OCI-LY7 (cell line): ENCODE measurements around the gene MIPEP. TPM values are rescaled to one million over a fixed set of nuclear protein-coding genes. Genes with fewer than 3 reads are reported as not detected.
"Not testable (repeated sequence)": the region's sequence is repeated elsewhere in the genome, so short reads cannot be mapped to it uniquely, and the experiment has no call there.

Source experiments
- BruUV-seq: library from RNA; stranded (reverse); fragments of 400-500 nt; replicated peaks from 2 replicates; lab custom pipeline; 2021; lab: Mats Ljungman, UMichigan
- CTCF ChIA-PET: fragments of 300-600 bp; sonication (Branson Sonifier 250); formaldehyde crosslinking; loops from one replicate; lab custom pipeline; 2022; ENCODE audit warnings: antibody characterized with exemption; ENCODE audit not compliant: unreplicated experiment; lab: Charles Lee
- POLR2A ChIA-PET: fragments of 300-600 bp; sonication (Branson Sonifier 250); formaldehyde crosslinking; loops from one replicate; lab custom pipeline; 2022; ENCODE audit warnings: antibody characterized with exemption; lab: Charles Lee
- DNase-seq: peaks from one replicate; pipeline ENCODE4 v3.0.0-alpha.2; 2015; ENCODE audit warnings: low spot score
- H2AFZ ChIP-seq: fragments of 200-600 bp; sonication (generic), shearing (Covaris generic); 2 replicates; pipeline ENCODE4 v1.6.1; 2014; ENCODE audit warnings: mild to moderate bottlenecking, antibody characterized with exemption, low read length, moderate library complexity
- H3K27ac ChIP-seq: fragments of 200-600 bp; sonication (generic); 2 replicates; pipeline ENCODE4 v1.5.1; 2014; ENCODE audit warnings: mixed run types, low read depth, mild to moderate bottlenecking, moderate library complexity, low read length, inconsistent platforms; ENCODE audit not compliant: poor library complexity, severe bottlenecking
- H3K36me3 ChIP-seq: fragments of 200-600 bp; sonication (generic); 2 replicates; pipeline ENCODE4 v1.6.1; 2014; ENCODE audit warnings: mild to moderate bottlenecking, antibody characterized with exemption, low read length, moderate library complexity, mixed read lengths; ENCODE audit not compliant: insufficient read depth
- H3K4me1 ChIP-seq: fragments of 200-600 bp; sonication (generic); 2 replicates; pipeline ENCODE4 v1.5.1; 2014; ENCODE audit warnings: mild to moderate bottlenecking, low read length; ENCODE audit not compliant: insufficient read depth, poor library complexity, severe bottlenecking
- H3K4me2 ChIP-seq: fragments of 200-600 bp; sonication (generic); 2 replicates; pipeline ENCODE4 v1.6.1; 2014; ENCODE audit warnings: mild to moderate bottlenecking, low read length
- H3K4me3 ChIP-seq: fragments of 200-600 bp; sonication (generic); 2 replicates; pipeline ENCODE4 v1.5.1; 2014; ENCODE audit warnings: mild to moderate bottlenecking, low read depth, low read length; ENCODE audit not compliant: poor library complexity, severe bottlenecking
- H3K79me2 ChIP-seq: fragments of 200-600 bp; sonication (generic); 2 replicates; pipeline ENCODE4 v1.6.1; 2016; ENCODE audit warnings: low read depth, mild to moderate bottlenecking, low read length, moderate library complexity, mixed read lengths; ENCODE audit not compliant: insufficient read depth
- H3K9me2 ChIP-seq: fragments of 200-600 bp; sonication (generic); 2 replicates; pipeline ENCODE4 v1.6.1; 2016; ENCODE audit warnings: mild to moderate bottlenecking, low read length, mixed read lengths; ENCODE audit not compliant: insufficient read depth
- H3K9me3 ChIP-seq: fragments of 200-600 bp; sonication (generic); 2 replicates; pipeline ENCODE4 v1.6.1; 2014; ENCODE audit warnings: mild to moderate bottlenecking, mixed run types, low read length, mixed read lengths
- H4K20me1 ChIP-seq: fragments of 200-600 bp; sonication (generic); 2 replicates; pipeline ENCODE4 v1.6.1; 2014; ENCODE audit warnings: mild to moderate bottlenecking, antibody characterized with exemption, low read length, moderate library complexity, mixed read lengths; ENCODE audit not compliant: insufficient read depth
- CTCF ChIP-seq: fragments of 200-600 bp; sonication (generic); conservative IDR thresholded peaks from 2 replicates; pipeline ENCODE4 v1.5.1; 2014; ENCODE audit warnings: mild to moderate bottlenecking, antibody characterized with exemption, low read length, moderate library complexity, mixed read lengths
- EZH2phosphoT487 ChIP-seq: fragments of 200-600 bp; sonication (generic); IDR thresholded peaks from 2 replicates; pipeline ENCODE4 v1.6.1; 2018; ENCODE audit warnings: low read depth, borderline replicate concordance, mild to moderate bottlenecking, mixed run types, antibody characterized with exemption, low read length, moderate library complexity, mixed read lengths
- intact Hi-C: fragments of 100-400 bp; cut with micrococcal nuclease; formaldehyde crosslinking; loops from one replicate; pipeline ENCODE4 v1.10.0; 2022; ENCODE audit not compliant: unreplicated experiment
- total RNA-seq, 2 experiments: library from RNA; depleted of rRNA in 1 of 2; stranded (reverse); fragments of >200 nt in 1 of 2; shearing (Covaris generic) in 1 of 2; gene quantifications; 2 replicates each; pipeline ENCODE4 v1.2.3, GENCODE V29; 2014 to 2022

The MIPEP gene
- total RNA-seq, 2 experiments from 2014 or later: 13.5 to 15.7 TPM

- H3K79me2 ChIP-seq: no peaks in the 10 kb centered on the region
- no peak overlapping the region for H3K27ac ChIP-seq
- H3K36me3 ChIP-seq: no peaks in the 10 kb centered on the region
- intact Hi-C loops: no loop called here
- no peak for DNase-seq
- no peaks in the 10 kb centered on the region for H3K9me2 ChIP-seq
- TF ChIP-seq CTCF (no peak), EZH2phosphoT487 (no peak)
- no peaks in the 10 kb centered on the region for H4K20me1 ChIP-seq
- ChIA-PET POLR2A (no interaction called here), CTCF (no interaction called here)
- no TSS peak for BruUV-seq
- H3K4me2 ChIP-seq: no peak overlapping the region
- peaks cover 6% of the 10 kb centered on the region for H3K4me1 ChIP-seq
- no peak overlapping the region for H2AFZ ChIP-seq
- no peaks in the 10 kb centered on the region for H3K9me3 ChIP-seq
- H3K4me3 ChIP-seq: no peak overlapping the region
Measured at GRCh38 chr13:23901365-23901764, 12.2 kb upstream of the MIPEP start.

GRCh38 chr13:23899555-23899954 is 10.4 kb upstream of the MIPEP start:
- Histone ChIP-seq H3K27ac (no peak overlapping the region), H3K36me3 (no peaks in the 10 kb centered on the region), H3K79me2 (no peaks in the 10 kb centered on the region), H4K20me1 (no peaks in the 10 kb centered on the region), H3K4me1 (peaks cover 6% of the 10 kb centered on the region), H2AFZ (no peak overlapping the region), H3K4me3 (no peak overlapping the region), H3K4me2 (no peak overlapping the region), H3K9me3 (no peaks in the 10 kb centered on the region), H3K9me2 (no peaks in the 10 kb centered on the region)
- CTCF ChIA-PET: no interaction called here
- TF ChIP-seq CTCF: peak; percentile 79
- no peak for TF ChIP-seq EZH2phosphoT487
- intact Hi-C loops: no loop called here
- POLR2A ChIA-PET: no interaction called here
- DNase-seq: peak; percentile 33
- no TSS peak for BruUV-seq

- TF ChIP-seq CTCF: no peak
- TF ChIP-seq EZH2phosphoT487: no peak
- H4K20me1 ChIP-seq: no peaks in the 10 kb centered on the region
- POLR2A ChIA-PET: interaction anchor here (0.8 to 1.1 kb wide), 3 partner anchors 39 to 1480 kb away, joined by 3 to 6 read pairs (median 5); no protein-coding TSS in a partner anchor
- H3K4me3 ChIP-seq: no peak overlapping the region
- H3K9me2 ChIP-seq: no peaks in the 10 kb centered on the region
- H3K27ac ChIP-seq: no peak overlapping the region
- CTCF ChIA-PET: no interaction called here
- no peaks in the 10 kb centered on the region for H3K36me3 ChIP-seq
- BruUV-seq: no TSS peak
- no peaks in the 10 kb centered on the region for H3K9me3 ChIP-seq
- intact Hi-C loops: no loop called here
- H3K4me2 ChIP-seq: no peak overlapping the region
- no peak overlapping the region for H2AFZ ChIP-seq
- peaks cover 6% of the 10 kb centered on the region for H3K4me1 ChIP-seq
- H3K79me2 ChIP-seq: no peaks in the 10 kb centered on the region
- no peak for DNase-seq
Measured at GRCh38 chr13:23898101-23898500, 8.9 kb upstream of the MIPEP start.

- H4K20me1 ChIP-seq, H3K79me2 ChIP-seq, H3K9me3 ChIP-seq, H3K9me2 ChIP-seq, H2AFZ ChIP-seq, intact Hi-C loops, CTCF ChIA-PET, H3K36me3 ChIP-seq, H3K4me3 ChIP-seq, H3K4me1 ChIP-seq, BruUV-seq, H3K27ac ChIP-seq, H3K4me2 ChIP-seq, DNase-seq: not testable (repeated sequence)
- POLR2A ChIA-PET: interaction anchor here (1.0 to 1.1 kb wide), 2 partner anchors 39 to 263 kb away, joined by 3 to 6 read pairs; no protein-coding TSS in a partner anchor
Measured at GRCh38 chr13:23897452-23897919, 8.3 kb upstream of the MIPEP start, which contains the start of gene C1QTNF9B. C1QTNF9B (minus strand) TSS chr13:23897502.
